GM23248 (cell line): Measurements from ENCODE around the gene UQCRH.

Experiments
- EZH2 ChIP-seq: fragments of 200-600 bp; sonication (generic); IDR thresholded peaks from 2 replicates; pipeline ENCODE4 v1.6.1; 2018; ENCODE audit warnings: antibody characterized with exemption, mild to moderate bottlenecking; ENCODE audit not compliant: insufficient read depth, poor library complexity, severe bottlenecking
- EZH2phosphoT487 ChIP-seq: fragments of 200-600 bp; sonication (generic); IDR thresholded peaks from 2 replicates; pipeline ENCODE4 v1.6.1; 2018; ENCODE audit warnings: antibody characterized with exemption, moderate library complexity, mild to moderate bottlenecking, low read depth; ENCODE audit not compliant: insufficient read depth

DNA sequence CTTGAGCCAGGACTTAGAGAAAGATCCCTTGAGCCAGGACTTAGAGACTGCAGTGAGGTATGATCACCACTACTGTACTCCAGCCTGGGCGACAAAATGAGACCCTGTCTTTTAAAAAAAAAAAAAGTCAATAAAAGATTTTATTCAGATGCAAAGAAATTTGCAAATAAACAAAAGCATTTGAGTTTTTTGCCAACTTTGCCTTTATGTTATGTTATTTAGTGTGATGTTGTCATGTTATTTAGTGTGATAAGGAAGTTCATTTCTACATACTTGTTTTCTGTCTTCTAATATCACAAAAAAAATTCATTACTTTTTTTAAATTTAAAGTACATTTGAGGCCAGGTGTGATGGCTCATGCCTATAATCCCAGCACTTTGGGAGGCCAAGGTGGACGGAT is 47.0 kb upstream of the UQCRH start:
- TF ChIP-seq EZH2 (no peak), EZH2phosphoT487 (no peak)
